H1 (cell line): ENCODE measurements around the gene DMPK.

Source experiments
- CTCF ChIP-seq, 3 experiments: IDR thresholded peaks; 1 replicate in 2 of 3; 2 replicates in 1 of 3; pipeline versions ENCODE4 v1.5.1 to v1.6.1; 2011; ENCODE audit warnings: low read length in 3 of 3, mild to moderate bottlenecking in 3 of 3, inconsistent platforms in 2 of 3, low read depth in 1 of 3, moderate library complexity in 1 of 3; ENCODE audit not compliant: insufficient read depth in 1 of 3; ENCODE audit errors: control extremely low read depth in 1 of 3
- EZH2 ChIP-seq: fragments of 200-600 bp; sonication (generic); IDR thresholded peaks from 2 replicates; pipeline ENCODE4 v1.7.1; 2012; ENCODE audit warnings: low read depth, mild to moderate bottlenecking, moderate library complexity, low read length, inconsistent platforms; ENCODE audit not compliant: severe bottlenecking
- MAX ChIP-seq: IDR thresholded peaks from 2 replicates; pipeline ENCODE4 v1.6.1; 2012; ENCODE audit warnings: inconsistent platforms
- POLR2A ChIP-seq, 2 experiments: IDR thresholded peaks; 1 replicate in 1 of 2; 2 replicates in 1 of 2; pipeline ENCODE4 v1.6.1; 2011; ENCODE audit warnings: low read depth in 2 of 2, low read length in 2 of 2, mild to moderate bottlenecking in 2 of 2; ENCODE audit errors: control extremely low read depth in 1 of 2
- SIRT6 ChIP-seq: IDR thresholded peaks from one replicate; pipeline ENCODE4 v1.7.1; 2012; ENCODE audit warnings: low read length, inconsistent platforms

DNA sequence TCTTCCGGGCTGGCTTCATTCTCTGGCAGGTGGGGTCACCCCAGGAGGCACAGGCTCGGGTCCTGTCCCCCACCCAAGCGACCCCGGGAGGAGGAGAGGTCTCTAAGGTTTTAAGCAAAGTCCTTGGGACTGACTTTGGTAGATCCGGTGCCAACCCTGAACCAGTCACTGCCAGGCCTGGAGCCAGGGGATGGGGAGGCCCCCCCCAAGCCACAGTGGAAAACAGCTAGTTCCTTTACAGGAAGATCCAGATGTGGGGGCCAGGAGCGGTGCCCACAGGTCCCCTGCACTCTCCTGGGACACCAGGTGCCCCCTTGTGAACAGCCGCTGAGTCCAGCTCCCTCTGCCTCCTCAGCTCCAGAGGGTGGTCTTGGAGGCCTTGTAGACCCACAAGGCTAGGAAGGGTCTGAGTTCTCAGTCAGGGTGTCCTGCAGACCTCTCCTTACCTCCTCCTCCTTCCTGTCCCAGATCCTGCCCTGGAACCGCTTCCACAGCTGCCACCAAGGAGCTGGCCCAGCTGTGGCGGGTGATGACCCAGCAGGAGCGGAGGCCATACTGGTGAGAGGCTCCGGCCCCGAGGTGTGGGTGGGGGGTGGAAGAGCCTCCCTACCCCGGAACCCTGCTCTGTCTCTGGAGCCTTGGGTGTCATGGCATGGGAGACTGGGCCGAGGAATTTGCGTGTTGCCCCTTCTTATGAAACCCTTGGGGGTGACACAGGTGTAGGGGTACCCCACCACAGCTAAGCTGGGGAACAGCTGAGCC lies 19.2 kb downstream of the DMPK start:
- TF ChIP-seq POLR2A (IDR thresholded peaks at IDR 0.05; ENCODE audit: control extremely low read depth in 1 of 2, low read depth in 2 of 2, low read length in 2 of 2) (no peak), CTCF (IDR thresholded peaks at IDR 0.05; ENCODE audit: control extremely low read depth in 1 of 3, insufficient read depth in 1 of 3, low read depth in 1 of 3, low read length in 3 of 3) (no peak), EZH2 (no peak), SIRT6 (no peak), MAX (no peak)
